Measurements from ENCODE around the gene C16orf54.
A peak's percentile ranks its signal among the peaks of the same experiment; 100 is the strongest.
"Not testable (repeated sequence)": the region's sequence is repeated elsewhere in the genome, so short reads cannot be mapped to it uniquely, and the experiment has no call there.

C16orf54 gene

DNA sequence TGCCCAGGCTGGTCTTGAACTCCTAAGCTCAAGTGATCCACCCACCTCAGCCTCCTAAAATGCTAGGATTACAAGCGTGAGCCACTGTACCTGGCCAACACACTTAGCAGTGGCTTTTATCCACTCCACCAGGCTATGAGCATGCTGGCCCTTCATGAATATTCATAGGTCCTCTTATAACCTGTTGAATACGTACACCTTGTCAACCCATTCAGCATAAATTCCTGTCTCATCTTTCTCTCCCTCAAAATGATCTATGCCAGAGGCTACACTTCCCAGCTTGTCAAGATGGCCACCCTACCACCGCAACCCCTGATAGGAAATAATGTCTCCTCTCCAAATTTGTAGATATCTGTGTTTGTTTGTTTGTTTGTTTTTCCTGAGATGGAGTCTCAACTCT lies 21.3 kb upstream of the C16orf54 start:
- DNase-seq, result no peak

DNA sequence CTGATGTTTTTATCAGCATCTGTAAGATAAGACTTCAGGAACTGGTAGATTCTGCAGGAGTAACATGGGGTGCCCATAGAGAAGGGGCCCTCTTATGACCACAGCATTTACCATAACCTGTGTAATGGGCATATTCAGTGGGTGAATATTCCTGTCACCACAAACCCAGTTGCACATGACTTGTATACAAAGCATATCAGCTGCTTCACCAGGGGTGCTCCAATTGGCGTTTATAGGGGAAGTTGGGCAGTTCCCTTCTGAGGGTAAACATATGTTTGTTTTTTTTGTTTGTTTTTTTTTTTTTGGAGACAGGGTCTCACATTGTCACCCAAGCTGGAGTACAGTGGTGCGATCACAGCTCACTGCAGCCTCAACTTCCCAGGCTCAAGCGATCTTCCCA lies 20.8 kb upstream of the C16orf54 start:
- DNase-seq, result no peak

DNA sequence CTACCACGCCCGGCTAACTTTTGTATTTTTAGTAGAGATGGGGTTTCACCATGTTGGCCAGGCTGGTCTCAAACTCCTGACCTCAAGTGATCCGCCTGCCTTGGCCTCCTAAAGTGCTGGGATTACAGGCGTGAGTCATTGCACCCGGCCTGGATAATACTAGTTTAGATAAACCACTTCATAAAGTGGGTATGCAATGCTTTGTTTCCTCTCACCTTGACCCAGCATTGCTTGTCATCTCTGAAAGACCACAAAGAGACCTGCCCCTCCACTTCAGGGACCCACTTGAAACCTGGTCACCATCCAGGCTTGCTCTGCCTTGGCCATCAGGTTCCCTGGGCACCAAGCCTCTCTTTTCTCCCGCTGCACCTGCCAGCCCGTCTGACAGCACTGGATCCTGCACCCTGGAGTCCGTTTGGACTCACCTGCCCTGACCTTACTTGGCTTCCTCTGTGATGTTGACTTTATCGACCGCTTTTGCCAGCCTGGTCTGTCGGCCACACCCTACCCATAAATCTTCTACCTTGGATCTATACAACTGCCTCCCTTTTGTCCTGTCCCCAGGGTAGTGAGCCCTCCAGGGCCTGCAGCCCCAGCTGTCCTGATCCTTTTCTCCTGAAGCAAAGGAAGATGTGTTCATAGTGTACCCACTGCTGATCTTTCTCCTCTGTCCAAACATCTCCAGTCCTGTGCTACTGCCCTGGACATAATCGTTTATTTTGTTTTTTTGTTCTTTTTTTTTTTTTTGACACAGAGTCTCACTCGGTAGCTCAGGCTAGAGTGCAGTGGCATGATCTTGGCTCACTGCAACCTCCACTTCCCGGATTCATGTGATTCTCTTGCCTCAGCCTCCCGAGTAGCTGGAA lies 19.6 kb upstream of the C16orf54 start:
- no peak for DNase-seq

DNA sequence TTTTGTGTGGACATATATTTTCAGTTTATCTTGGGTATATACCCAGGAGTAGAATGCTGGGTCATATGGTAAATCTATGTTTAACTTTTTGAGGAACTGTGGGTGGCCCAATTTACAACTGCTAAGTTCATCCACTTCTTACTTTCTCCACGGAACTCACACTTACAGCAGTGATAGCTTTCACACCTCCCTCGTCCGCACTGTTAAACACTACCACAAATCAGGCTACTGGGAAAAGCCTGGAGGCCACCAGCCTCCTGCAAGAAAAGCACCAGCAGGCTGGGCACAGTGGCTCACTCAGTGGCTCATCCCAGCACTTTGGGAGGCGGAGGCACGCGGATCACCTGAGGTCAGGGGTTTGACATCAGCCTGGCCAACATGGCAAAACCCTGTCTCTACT lies 17.5 kb upstream of the C16orf54 start:
- no peak for DNase-seq

DNA sequence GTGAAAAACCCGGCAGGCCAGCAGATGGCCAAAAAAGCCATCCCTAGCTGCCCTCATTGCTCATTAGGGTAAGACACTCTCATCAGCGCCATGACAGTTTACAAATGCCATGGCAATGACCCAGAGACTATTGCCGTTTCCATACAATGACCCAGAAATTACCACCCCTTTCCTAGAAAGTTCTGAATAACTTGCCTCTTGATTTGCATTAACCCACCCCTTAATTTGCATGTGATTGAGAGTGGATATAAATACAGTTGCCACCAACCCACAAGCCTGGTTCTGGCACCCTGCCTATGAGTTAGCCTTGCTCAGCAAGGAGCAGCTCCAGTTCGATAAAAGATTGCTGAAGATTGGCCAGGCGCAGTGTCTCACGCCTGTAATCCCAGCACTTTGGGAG lies 16.1 kb upstream of the C16orf54 start:
- no peak for DNase-seq

DNA sequence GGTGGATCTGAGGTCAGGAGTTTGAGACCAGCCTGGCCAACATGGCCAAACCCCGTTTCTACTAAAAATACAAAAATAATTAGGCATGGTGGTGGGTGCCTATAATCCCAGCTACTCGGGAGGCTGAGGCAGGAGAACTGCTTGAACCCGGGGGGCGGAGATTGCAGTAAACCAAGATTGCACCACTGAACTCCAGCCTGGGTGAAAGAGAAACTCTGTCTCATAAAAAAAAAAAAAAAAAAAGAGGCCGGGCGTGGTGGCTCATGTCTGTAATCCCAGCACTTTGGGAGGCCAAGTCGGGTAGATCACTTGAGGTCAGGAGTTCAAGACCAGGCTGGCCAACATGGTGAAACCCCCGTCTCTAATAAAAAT lies 15.5 kb upstream of the C16orf54 start:
- DNase-seq, result not testable (repeated sequence)

DNA sequence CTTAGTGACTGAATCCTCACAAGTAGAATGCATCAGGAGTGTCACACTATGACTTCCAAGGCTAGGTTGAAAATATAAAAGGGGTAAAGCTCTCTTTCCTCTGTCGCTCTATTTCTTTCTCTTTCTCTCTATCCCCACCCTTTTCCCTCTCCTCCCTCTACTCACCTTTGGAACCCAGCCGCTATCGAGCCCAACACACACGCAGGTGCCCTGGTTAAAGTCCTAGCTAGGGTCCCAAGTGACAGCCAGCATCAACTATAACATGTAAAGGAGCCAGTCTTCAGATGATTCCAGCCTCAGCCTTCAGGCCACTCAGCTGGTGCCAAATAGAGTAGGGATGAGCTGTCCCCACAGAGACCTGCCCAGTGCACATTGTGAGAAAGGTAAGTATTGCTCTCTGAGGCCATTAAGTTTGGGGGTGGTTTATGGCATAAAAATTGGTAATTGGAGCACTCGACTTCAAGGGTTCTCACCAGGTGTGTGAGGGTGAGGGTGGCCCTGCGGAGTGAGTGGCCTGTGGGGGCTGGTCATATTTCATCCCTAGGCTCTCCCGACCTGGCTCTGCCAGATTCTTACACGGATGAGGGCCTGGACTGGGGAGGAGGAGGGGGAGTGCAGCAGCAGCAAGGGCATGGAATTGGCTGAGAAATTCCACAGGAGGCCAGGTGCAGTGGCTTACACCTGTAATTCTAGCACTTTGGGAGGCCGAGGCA lies 14.9 kb upstream of the C16orf54 start:
- DNase-seq, result no peak

DNA sequence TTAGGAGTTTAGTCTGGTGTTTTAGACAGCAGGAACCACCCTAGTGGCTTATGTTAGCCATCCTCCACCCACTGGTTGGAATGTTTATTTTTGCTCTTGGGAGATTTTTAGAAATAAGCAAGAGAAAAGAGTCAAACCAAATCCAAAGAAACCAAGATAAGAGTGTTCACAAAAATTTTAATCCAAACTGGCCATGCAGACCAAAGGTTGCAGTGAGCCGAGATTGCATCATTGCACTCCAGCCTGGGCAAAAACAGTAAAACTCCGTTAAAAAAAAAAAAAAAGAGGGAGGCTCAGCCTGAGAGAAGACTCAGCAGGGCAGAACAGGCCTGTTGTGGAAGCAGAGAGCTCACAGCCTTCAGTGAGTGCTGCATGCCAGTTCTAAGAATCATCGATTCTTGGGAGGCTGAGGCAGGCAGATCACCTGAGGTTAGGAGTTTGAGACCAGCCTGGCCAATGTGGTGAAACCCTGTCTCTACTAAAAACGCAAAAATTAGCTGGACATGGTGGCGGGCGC lies 12.2 kb upstream of the C16orf54 start:
- no peak for DNase-seq

DNA sequence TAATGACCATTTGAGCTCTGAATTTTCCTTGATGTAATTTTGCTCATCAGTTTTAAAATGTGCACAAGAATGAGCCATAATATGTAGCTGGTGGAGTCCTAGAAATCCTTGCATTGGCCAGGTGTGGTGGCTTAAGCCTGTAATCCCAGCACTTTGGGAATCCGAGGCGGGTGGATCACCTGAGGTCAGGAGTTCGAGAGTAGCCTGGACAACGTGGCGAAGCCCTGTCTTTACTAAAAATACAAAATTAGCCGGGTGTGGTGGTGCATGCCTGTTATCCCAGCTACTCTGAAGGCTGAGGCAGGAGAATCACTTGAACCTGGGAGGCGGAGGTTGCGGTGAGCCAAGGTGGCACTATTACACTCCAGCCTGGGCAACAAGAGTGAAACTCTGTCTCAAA lies 11.3 kb upstream of the C16orf54 start:
- not testable (repeated sequence) for DNase-seq

DNA sequence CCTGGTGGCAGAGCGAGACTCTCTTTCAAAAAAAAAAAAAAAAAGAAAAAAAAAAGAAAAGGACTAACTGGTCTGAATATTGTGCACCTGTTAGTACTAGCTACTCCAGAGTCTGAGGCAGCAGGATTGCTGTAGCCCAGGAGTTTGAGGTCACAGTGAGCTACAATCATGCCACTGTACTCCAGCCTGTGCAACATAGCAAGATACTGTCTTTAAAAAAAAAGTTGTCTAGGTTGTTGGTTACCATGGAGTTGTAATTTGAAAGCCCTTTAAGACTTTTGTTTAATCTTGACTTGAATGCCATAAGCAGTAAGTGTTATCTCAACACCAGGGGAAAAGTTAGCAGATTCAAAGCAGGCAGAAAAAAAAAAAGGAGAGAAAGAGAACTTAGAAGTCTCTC lies 10.9 kb upstream of the C16orf54 start:
- DNase-seq, result peak; percentile 25

DNA sequence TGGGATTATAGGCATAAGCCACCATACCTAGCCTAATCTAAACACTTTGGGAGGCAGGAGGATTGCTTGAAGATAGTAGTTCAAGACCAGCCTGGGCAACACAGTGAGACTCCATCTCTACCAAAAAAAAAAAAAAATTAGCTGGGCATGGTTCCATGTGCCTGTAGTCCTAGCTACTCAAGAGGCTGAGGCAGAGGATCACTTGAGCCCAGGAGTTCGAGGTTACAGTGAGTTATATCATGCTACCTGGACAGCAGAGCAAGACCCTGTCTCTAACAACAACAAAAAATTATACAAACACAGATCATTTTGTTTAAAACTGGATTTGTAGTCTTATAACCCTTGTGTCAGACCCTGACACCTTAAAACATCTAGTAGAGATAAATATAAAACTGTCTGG lies 7.7 kb upstream of the C16orf54 start:
- DNase-seq, result no peak

DNA sequence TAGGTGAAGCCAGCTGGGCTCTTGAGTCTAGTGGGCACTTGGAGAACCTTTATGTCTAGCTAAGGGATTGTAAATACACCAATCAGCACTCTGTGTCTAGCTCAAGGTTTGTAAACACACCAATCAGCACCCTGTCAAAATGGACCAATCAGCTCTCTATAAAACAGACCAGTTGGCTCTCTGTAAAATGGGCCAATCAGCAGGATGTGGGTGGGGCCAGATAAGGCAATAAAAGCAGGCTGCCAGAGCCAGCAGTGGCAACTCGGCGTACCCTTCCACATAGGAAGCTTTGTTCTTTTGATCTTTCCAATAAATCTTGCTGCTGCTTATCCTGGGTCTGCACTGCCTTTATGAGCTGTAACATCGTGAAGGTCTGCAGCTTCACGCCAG lies 3.0 kb upstream of the C16orf54 start:
- not testable (repeated sequence) for DNase-seq

DNA sequence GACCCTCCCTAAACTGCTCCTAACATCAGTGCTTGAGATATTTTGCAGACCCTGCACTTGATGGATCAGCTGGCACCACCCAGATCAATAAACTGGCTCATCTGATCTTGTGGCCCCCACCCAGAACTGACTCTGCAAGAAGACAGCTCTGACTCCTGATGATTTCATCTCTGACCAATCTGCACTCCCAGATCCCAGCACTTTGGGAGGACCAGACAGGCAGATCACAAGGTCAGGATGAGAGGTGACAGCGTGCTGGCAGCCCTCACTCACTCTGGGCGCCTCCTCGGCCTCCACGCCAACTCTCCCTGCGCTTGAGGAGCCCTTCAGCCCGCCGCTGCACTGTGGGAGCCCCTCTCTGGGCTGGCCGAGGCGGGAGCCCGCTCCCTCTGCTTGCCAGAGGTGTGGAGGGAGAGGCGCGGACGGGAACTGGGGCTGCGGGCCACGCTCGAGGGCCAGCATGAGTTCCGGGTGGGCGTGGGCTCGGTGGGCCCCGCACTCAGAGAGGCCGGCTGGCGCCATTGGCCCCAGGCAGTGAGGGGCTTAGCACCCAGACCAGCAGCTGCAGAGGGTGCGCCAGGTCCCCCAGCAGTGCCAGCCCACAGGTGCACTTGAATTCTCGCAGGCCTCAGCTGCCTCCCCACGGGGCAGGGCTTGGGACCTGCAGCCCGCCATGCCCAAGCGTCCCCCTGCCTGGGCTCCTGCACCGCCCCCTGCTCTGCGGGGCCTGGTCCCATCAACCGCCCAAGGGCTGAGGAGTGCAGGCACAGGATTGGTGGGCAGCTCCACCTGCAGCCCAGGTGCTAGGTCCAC lies 2.4 kb upstream of the C16orf54 start:
- DNase-seq, result no peak

DNA sequence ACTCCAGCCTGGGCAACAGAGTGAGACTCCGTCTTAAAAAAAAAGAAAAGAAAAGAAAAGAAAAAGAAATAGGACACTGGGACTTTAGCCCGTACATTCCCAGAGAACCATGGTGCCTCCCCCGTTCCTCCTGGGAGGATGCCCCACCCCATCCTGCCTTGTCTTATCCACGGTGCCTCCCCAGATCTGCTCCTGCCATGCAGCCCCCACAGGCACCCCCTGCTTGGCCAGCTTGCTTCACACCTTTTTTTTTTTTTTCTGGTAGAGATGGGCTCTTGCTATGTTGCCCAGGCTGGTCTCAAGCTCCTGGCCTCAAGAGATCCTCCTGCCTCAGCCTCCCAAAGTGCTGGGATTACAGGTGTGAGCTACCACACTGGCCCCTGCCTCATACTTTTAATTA lies 728 bp upstream of the C16orf54 start:
- DNase-seq, result peak; percentile 28

DNA sequence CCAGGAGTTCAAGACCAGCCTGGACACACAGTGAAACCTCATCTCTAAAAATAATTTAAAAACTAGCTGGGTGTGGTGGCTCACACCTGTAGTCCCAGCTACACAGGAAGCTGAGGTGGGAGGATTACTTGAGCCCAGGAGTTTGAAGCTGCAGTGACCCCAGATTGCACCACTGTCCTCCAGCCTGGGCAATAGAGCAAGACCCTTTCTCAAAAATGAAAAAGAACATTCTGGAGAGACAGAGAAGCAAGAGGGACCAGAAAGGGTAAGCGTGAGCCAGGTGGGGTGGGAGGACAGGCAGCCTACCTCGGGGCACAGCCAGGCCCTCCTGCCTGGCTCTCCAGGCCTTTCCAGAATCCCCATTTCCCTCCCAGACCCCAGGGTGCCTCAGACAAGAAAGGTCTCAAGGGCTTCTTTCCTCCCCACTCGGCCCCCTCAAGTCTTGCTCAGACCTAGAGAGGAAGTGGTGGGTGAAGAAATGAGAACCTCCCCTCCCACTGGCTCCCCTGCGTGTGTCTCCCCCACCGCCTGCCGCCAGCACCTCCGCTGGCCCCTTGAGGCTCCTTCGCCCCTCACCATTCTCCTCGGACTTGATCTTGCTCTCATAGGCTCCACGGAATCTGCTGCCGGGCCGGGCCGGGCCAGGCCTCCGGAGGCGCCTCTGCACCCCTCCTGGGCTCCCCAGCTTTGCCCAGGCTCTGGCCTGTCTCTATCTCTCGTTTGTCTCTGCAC lies 503 bp downstream of the C16orf54 start:
- DNase-seq, result peak; percentile 71

DNA sequence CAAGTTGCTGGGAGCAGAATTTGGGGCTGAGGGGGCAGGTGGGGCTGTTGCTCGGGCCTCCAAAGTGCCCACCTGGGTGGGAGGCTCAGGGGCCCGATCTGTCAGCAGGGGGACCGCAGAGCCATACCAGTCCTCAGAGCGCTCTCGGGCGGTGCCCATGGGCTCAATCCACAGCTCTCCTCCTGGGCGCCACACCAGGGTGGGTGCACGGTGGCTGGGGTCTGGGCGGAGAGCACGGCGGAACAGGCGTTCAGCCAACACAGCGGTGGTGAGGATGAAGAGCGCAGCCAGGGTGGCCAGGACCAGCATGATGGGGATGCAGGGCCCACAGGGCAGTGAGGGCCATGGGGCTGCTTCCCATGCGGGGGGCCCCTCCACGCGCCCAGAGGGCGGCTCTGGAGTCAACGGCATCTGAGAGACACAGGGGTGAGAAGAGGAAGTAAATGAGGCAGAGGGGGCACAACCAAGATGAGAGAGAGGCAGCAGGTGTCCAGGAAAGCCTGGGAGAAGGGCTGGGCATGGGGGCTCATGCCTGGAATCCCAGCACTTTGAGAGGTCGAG lies 1.2 kb downstream of the C16orf54 start:
- DNase-seq, result peak; percentile 31

DNA sequence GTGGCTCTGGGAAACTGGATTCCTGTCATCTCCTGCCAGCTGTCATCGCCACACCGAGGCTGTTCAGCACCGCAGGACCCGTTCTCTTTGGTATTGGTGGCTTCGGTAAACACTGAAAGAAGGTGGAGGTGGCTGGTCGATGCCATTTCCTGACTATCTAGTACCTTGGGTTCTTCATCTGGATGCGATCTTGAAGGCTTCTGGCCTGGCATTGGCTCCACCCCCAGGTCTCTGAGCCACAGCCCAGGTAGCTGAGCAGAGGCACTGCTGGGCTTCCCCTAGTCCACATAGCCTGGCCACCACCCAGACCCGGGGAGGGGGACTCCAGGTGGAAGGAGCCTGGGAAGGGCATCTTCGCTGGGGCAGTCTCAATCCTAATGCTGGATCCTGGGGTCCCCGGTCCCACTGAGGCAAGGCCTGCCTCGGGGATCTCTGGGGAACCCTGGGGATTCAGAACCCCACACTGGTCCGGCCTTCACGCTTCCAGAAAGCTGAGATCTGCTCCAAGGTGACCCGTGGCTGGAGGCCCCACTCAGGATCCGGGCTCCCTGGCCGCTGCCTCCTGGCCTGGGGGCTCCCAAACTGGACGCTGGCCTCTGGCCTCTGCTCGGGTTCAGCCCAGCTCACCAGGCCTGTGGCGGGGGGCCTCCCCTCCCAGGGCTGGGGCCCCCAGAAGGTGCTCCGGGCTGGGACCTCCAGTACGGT lies 1.8 kb downstream of the C16orf54 start:
- peak; percentile 63 for DNase-seq

DNA sequence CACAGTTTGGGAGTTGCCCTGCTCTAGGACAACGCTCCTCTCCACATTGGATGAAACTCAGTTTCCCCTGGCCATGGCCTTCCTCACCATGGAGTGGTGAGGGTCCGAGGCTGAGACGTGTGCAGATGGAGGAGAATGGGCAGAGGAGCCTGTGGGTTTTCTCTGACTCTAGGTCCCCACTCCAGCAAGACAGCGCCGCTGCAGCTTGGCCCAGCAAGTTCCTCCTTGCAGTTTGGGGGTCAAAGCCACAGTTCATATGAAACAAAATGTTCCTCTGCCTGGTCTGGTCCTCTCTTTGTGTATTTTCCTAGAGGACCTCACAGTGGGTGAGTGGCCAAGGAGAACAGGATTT lies 2.3 kb downstream of the C16orf54 start:
- DNase-seq, result no peak

DNA sequence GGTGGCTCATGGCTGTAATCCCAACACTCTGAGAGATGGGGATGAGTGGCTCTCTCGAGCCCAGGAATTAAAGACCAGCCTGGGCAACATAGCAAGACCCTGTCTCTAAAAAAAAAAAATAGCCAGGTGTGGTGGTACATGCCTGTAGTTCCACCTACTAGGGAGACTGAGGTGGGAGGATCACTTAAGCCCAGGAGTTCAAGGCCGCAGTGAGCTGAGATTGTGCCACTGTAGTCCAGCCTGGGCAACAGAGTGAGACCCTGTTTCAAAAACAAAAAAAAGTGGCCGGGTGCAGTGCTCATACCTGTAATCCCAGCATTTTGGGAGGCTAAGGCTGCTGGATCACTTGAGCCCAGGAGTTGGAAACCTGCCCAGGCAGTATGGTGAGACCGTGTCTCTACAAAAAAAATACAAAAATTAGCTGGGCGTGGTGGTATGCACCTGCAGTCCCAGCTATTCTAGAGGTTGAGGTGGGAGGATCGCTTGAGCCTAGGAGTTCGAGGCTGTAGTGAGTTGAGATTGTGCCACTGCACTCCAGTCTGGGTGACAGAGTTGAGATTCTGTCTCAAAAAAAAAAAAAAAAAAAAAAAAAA lies 3.0 kb downstream of the C16orf54 start:
- DNase-seq, result no peak

DNA sequence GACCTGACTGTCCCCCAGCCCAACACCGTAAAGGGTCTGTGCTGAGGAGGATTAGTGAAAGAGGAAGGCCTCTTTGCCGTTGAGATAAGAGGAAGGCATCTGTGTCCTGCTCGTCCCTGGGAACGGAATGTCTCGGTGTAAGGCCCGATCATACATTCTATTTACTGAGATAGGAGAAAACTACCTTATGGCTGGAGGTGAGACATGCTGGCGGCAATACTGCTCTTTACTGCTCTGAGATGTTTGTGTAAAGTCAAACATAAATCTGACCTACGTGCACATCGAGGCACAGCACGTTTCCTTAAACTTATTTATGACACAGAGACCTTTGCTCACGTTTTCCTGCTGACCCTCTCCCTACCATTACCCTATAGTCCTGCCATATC lies 5.2 kb downstream of the C16orf54 start:
- DNase-seq, result not testable (repeated sequence)

DNA sequence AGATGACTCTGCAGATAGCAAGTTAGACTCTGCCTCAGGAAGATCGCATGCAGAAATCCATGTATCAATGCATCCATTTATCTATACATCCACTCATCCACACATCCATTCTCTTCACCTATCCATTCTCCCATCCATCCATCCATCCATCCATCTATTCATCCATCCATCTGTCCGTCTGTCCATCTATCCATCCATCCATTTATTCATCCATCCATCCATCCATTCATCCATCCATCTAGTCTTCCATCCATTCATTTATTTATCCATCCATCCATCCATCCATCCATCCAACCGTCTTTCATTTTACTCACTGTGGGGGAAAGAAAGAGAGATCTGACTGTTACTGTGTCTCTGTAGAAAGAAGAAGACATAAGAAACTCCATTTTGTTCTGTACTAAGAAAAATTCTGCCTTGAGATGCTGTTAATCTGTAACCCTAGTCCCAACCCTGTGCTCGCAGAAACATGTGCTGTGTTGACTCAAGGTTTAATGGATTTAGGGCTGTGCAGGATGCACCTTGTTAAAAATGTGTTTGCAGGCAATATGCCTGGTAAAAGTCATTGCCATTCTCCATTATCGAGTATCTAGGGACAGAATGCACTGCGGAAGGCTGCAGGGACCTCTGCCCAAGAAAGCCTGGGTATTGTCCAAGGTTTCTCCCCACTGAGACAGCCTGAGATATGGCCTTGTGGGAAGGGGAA lies 5.7 kb downstream of the C16orf54 start:
- DNase-seq, result not testable (repeated sequence)
